H9 (cell line): ENCODE data around the gene FBLN1. TPM values are rescaled to one million over a fixed set of nuclear protein-coding genes. Genes with fewer than 3 reads are reported as not detected.

Experiments used
- DNase-seq: peaks from one replicate; pipeline ENCODE4 v3.0.0-alpha.2; 2017
- H2AFZ ChIP-seq: one replicate; pipeline ENCODE4 v1.6.1; 2013; ENCODE audit warnings: mild to moderate bottlenecking, low read length, control low read depth, moderate library complexity
- H2AK5ac ChIP-seq: 2 replicates; pipeline ENCODE4 v1.6.1; 2013; ENCODE audit warnings: low read length, control low read depth, mixed read lengths; ENCODE audit not compliant: insufficient read length
- H2BK120ac ChIP-seq: one replicate; pipeline ENCODE4 v1.6.1; 2013; ENCODE audit warnings: low read depth, mild to moderate bottlenecking, low read length, control low read depth, inconsistent platforms; ENCODE audit not compliant: poor library complexity, severe bottlenecking
- H2BK12ac ChIP-seq: 2 replicates; pipeline ENCODE4 v1.6.1; 2013; ENCODE audit warnings: low read length, control low read depth, mixed read lengths, low read depth; ENCODE audit not compliant: insufficient read length
- H2BK15ac ChIP-seq: 2 replicates; pipeline ENCODE4 v1.6.1; 2013; ENCODE audit warnings: low read depth, low read length, control low read depth
- H2BK20ac ChIP-seq: one replicate; pipeline ENCODE4 v1.6.1; 2013; ENCODE audit warnings: low read depth, mild to moderate bottlenecking, low read length, control low read depth, inconsistent platforms; ENCODE audit not compliant: poor library complexity, severe bottlenecking
- H2BK5ac ChIP-seq: 2 replicates; pipeline ENCODE4 v1.6.1; 2013; ENCODE audit warnings: low read length, control low read depth, mixed read lengths; ENCODE audit not compliant: insufficient read length
- H3K14ac ChIP-seq: 2 replicates; pipeline ENCODE4 v1.6.1; 2013; ENCODE audit warnings: low read length, control low read depth; ENCODE audit not compliant: insufficient read depth
- H3K18ac ChIP-seq: 2 replicates; pipeline ENCODE4 v1.6.1; 2013; ENCODE audit warnings: low read depth, mild to moderate bottlenecking, mixed read lengths, low read length, control low read depth; ENCODE audit not compliant: insufficient read length
- H3K23ac ChIP-seq: 2 replicates; pipeline ENCODE4 v1.6.1; 2013; ENCODE audit warnings: low read length, control low read depth, mixed read lengths, low read depth; ENCODE audit not compliant: insufficient read length
- H3K23me2 ChIP-seq: 2 replicates; pipeline ENCODE4 v1.6.1; 2013; ENCODE audit warnings: low read depth, mild to moderate bottlenecking, mixed read lengths, low read length, control low read depth; ENCODE audit not compliant: insufficient read length, poor library complexity, severe bottlenecking
- H3K27ac ChIP-seq: 2 replicates; pipeline ENCODE4 v1.5.1; 2013; ENCODE audit warnings: low read length, control low read depth, mixed read lengths, low read depth; ENCODE audit not compliant: insufficient read length
- H3K27me3 ChIP-seq: 2 replicates; pipeline ENCODE4 v1.6.1; 2013; ENCODE audit warnings: low read length, control low read depth, inconsistent platforms; ENCODE audit not compliant: insufficient read depth
- H3K4ac ChIP-seq: 2 replicates; pipeline ENCODE4 v1.6.1; 2013; ENCODE audit warnings: low read depth, mild to moderate bottlenecking, control low read depth, inconsistent platforms, low read length, moderate library complexity
- H3K4me1 ChIP-seq: 2 replicates; pipeline ENCODE4 v1.6.1; 2013; ENCODE audit warnings: low read length, control low read depth, inconsistent platforms; ENCODE audit not compliant: insufficient read depth
- H3K4me2 ChIP-seq: 2 replicates; pipeline ENCODE4 v1.6.1; 2013; ENCODE audit warnings: low read length, control low read depth, mixed read lengths; ENCODE audit not compliant: insufficient read length, insufficient read depth
- H3K56ac ChIP-seq: 2 replicates; pipeline ENCODE4 v1.6.1; 2013; ENCODE audit warnings: low read depth, mild to moderate bottlenecking, mixed read lengths, low read length, control low read depth; ENCODE audit not compliant: insufficient read length
- H3K79me1 ChIP-seq: 2 replicates; pipeline ENCODE4 v1.6.1; 2013; ENCODE audit warnings: low read depth, mild to moderate bottlenecking, moderate library complexity, low read length, control low read depth, inconsistent platforms; ENCODE audit not compliant: insufficient read depth, poor library complexity, severe bottlenecking
- H3K79me2 ChIP-seq: 2 replicates; pipeline ENCODE4 v1.6.1; 2013; ENCODE audit warnings: low read length, control low read depth, inconsistent platforms; ENCODE audit not compliant: insufficient read depth
- H3K9ac ChIP-seq: 2 replicates; pipeline ENCODE4 v1.6.1; 2013; ENCODE audit warnings: low read length, control low read depth, mixed read lengths; ENCODE audit not compliant: insufficient read length; ENCODE audit errors: extremely low read depth
- H3K9me3 ChIP-seq: one replicate; pipeline ENCODE4 v1.6.1; 2013; ENCODE audit warnings: low read depth, low read length, inconsistent platforms; ENCODE audit not compliant: control insufficient read depth
- H3T11ph ChIP-seq: one replicate; pipeline ENCODE4 v1.6.1; 2013; ENCODE audit warnings: mild to moderate bottlenecking, low read length, control low read depth, inconsistent platforms
- H4K20me1 ChIP-seq: one replicate; pipeline ENCODE4 v1.6.1; 2013; ENCODE audit not compliant: control insufficient read depth, insufficient read length, insufficient read depth
- H4K5ac ChIP-seq: 2 replicates; pipeline ENCODE4 v1.6.1; 2013; ENCODE audit warnings: low read depth, mild to moderate bottlenecking, mixed read lengths, low read length, control low read depth; ENCODE audit not compliant: insufficient read length
- H4K8ac ChIP-seq: replicated peaks from 2 replicates; pipeline ENCODE4 v1.6.1; 2013; ENCODE audit warnings: low read length, control low read depth, mixed read lengths, low read depth; ENCODE audit not compliant: insufficient read length
- H4K91ac ChIP-seq: 2 replicates; pipeline ENCODE4 v1.6.1; 2013; ENCODE audit warnings: low read depth, mild to moderate bottlenecking, moderate library complexity, mixed read lengths, low read length, control low read depth; ENCODE audit not compliant: insufficient read length
- H3K27ac Mint-ChIP-seq, 3 experiments: 2 replicates in 2 of 3; 3 replicates in 1 of 3; pipeline ENCODE4 v1.8.0; 2020 to 2021; ENCODE audit warnings: mixed read lengths in 3 of 3, mild to moderate bottlenecking in 1 of 3, moderate library complexity in 1 of 3
- H3K27me3 Mint-ChIP-seq: 2 replicates; pipeline ENCODE4 v1.8.0; 2021; ENCODE audit warnings: low read depth, mild to moderate bottlenecking, moderate library complexity, mixed read lengths
- H3K36me3 Mint-ChIP-seq, 3 experiments: 2 replicates in 2 of 3; 3 replicates in 1 of 3; pipeline ENCODE4 v1.8.0; 2020 to 2021; ENCODE audit warnings: low read depth in 3 of 3, mixed read lengths in 3 of 3; ENCODE audit not compliant: insufficient read depth in 1 of 3
- H3K4me1 Mint-ChIP-seq, 2 experiments: 2 replicates each; pipeline ENCODE4 v1.8.0; 2020; ENCODE audit warnings: mixed read lengths in 2 of 2
- H3K4me3 Mint-ChIP-seq, 2 experiments: 2 replicates in 1 of 2; 3 replicates in 1 of 2; pipeline ENCODE4 v1.8.0; 2020 to 2021; ENCODE audit warnings: mild to moderate bottlenecking in 2 of 2, mixed read lengths in 2 of 2, moderate library complexity in 1 of 2
- H3K9me3 Mint-ChIP-seq, 2 experiments: 2 replicates in 1 of 2; 3 replicates in 1 of 2; pipeline ENCODE4 v1.8.0; 2020; ENCODE audit warnings: mild to moderate bottlenecking in 2 of 2, mixed read lengths in 2 of 2, moderate library complexity in 1 of 2
- WGBS: extraction: QIAGEN DNeasy Blood & Tissue Kit; methylation state at CpG from one replicate; pipeline ENCODE4 v1.1.7; 2013; ENCODE audit warnings: missing lambda C conversion rate, low lambda C conversion rate, mixed read lengths; ENCODE audit not compliant: insufficient read length; ENCODE audit errors: extremely low coverage; 5-methylcytosine and 5-hydroxymethylcytosine counted together
- total RNA-seq: library from RNA; stranded (reverse); gene quantifications from 2 replicates; pipeline ENCODE4 v1.2.1, GENCODE V29; 2021
- TF ChIP-seq, protein P1 (sequence below): fragments of 200-600 bp; sonication (generic); conservative IDR thresholded peaks from 3 replicates; pipeline ENCODE4 v1.8.0; 2021; ENCODE audit warnings: antibody characterized with exemption, mild to moderate bottlenecking

Gene FBLN1
- total RNA-seq, 1 experiment from 2014 or later = 140 TPM

DNA sequence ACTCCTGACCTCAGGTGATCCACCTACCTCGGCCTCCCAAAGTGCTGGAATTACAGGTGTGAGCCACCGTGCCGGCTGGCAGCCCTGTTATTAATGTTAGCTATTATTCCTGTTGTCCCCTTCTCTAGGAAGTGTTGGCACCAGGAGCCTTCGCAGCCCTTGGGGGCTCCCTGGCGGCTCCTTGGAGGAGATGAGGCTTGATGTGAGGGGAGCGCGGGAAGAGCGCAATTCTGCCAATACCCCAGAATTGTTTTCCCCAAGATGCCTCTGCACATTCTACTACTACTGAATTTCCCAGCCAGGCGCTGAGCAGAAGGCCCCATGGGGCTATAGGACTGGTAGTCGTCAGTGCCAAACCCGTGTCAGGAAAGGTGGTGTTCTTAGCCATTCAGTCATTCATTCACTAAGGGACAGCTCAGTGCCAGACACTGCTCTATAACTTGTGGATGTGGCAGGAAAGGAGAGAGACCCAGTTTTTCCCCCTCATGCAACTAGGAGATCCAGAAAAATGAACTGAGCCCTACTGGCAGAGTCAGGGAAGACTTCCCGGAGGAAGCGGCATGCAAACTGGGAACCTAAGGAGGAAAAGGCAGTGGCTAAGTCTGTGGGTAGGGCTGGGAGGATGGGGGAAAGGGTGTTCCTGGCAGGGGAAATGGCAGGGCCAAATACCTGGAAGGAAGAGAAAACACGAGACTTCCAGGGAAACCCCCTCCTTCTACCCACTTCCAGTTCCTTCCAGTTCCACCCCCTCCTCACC lies 3.5 kb downstream of the FBLN1 start:
- DNase-seq = no peak
- Histone ChIP-seq H3T11ph (no peak overlapping the region), H3K79me2 (peaks cover 24% of the 10 kb centered on the region; the same call in 1 of the 2 replicates), H4K5ac (no peak overlapping the region), H3K27me3 (no peaks in the 10 kb centered on the region), H3K9ac (no peak overlapping the region), H2BK5ac (no peak overlapping the region), H3K14ac (no peak overlapping the region), H3K23ac (no peak overlapping the region), H3K18ac (no peak overlapping the region), H3K56ac (no peak overlapping the region), H2AFZ (no peak overlapping the region), H4K91ac (no peak overlapping the region), H3K4me2 (no peak overlapping the region), H2BK20ac (no peak overlapping the region), H2BK12ac (no peak overlapping the region), H2BK120ac (no peak overlapping the region), H4K8ac (no peak overlapping the region), H3K9me3 (no peaks in the 10 kb centered on the region), H3K23me2 (peaks cover 17% of the 10 kb centered on the region), H3K4ac (no peak overlapping the region), H2AK5ac (no peak overlapping the region), H3K27ac (no peak overlapping the region), H2BK15ac (no peak overlapping the region), H3K79me1 (no peaks in the 10 kb centered on the region), H4K20me1 (no peaks in the 10 kb centered on the region), H3K4me1 (peaks cover 7% of the 10 kb centered on the region; the same call in 1 of the 2 replicates)
- peak overlapping the region in 1 of 3 experiments; percentile 64; a peak in 1 of 7 replicates for H3K27ac Mint-ChIP-seq
- no CpG with 5 or more reads among the region's 14 CpGs for WGBS
- peaks cover 0 to 3% of the 10 kb centered on the region in 2 experiments; a peak in 1 of 5 replicates for H3K9me3 Mint-ChIP-seq
- H3K4me1 Mint-ChIP-seq = peaks cover 59 to 66% of the 10 kb centered on the region in 2 experiments
- peaks cover 3 to 9% (median 9%) of the 10 kb centered on the region in 3 experiments; a peak in 5 of 7 replicates for H3K36me3 Mint-ChIP-seq
- no peaks in the 10 kb centered on the region; the same call in 1 of the 2 replicates for H3K27me3 Mint-ChIP-seq
- peak overlapping the region in 1 of 2 experiments; percentile 10; a peak in 1 of 5 replicates for H3K4me3 Mint-ChIP-seq
- TF ChIP-seq, protein P1, sequence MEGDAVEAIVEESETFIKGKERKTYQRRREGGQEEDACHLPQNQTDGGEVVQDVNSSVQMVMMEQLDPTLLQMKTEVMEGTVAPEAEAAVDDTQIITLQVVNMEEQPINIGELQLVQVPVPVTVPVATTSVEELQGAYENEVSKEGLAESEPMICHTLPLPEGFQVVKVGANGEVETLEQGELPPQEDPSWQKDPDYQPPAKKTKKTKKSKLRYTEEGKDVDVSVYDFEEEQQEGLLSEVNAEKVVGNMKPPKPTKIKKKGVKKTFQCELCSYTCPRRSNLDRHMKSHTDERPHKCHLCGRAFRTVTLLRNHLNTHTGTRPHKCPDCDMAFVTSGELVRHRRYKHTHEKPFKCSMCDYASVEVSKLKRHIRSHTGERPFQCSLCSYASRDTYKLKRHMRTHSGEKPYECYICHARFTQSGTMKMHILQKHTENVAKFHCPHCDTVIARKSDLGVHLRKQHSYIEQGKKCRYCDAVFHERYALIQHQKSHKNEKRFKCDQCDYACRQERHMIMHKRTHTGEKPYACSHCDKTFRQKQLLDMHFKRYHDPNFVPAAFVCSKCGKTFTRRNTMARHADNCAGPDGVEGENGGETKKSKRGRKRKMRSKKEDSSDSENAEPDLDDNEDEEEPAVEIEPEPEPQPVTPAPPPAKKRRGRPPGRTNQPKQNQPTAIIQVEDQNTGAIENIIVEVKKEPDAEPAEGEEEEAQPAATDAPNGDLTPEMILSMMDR = no peak
